Adipocyte (in vitro differentiated cells): ENCODE data around the gene NTSR1.

Experiments
- DNase-seq: peaks from one replicate; pipeline ENCODE4 v3.0.0-alpha.2; 2015; ENCODE audit warnings: low read depth
- H3K27me3 ChIP-seq: replicated peaks from 2 replicates; pipeline ENCODE4 v1.7.0; 2013; ENCODE audit warnings: mild to moderate bottlenecking, low read length, moderate library complexity; ENCODE audit not compliant: control insufficient read depth, insufficient read depth
- H3K36me3 ChIP-seq: 2 replicates; pipeline ENCODE4 v1.7.0; 2013; ENCODE audit warnings: low read length, mild to moderate bottlenecking, moderate library complexity; ENCODE audit not compliant: control insufficient read depth, insufficient read depth, severe bottlenecking
- H3K4me1 ChIP-seq: 2 replicates; pipeline ENCODE4 v1.7.0; 2013; ENCODE audit warnings: mild to moderate bottlenecking, low read length, moderate library complexity; ENCODE audit not compliant: control insufficient read depth, insufficient read depth
- H3K4me3 ChIP-seq: 2 replicates; pipeline ENCODE4 v1.7.0; 2013; ENCODE audit warnings: mild to moderate bottlenecking, low read length, moderate library complexity
- H3K9ac ChIP-seq: 2 replicates; pipeline ENCODE4 v1.7.0; 2013; ENCODE audit warnings: mild to moderate bottlenecking, low read length, moderate library complexity
- H3K9me3 ChIP-seq: 2 replicates; pipeline ENCODE4 v1.7.0; 2013; ENCODE audit warnings: mild to moderate bottlenecking, low read length, moderate library complexity; ENCODE audit not compliant: control insufficient read depth

Gene NTSR1

DNA sequence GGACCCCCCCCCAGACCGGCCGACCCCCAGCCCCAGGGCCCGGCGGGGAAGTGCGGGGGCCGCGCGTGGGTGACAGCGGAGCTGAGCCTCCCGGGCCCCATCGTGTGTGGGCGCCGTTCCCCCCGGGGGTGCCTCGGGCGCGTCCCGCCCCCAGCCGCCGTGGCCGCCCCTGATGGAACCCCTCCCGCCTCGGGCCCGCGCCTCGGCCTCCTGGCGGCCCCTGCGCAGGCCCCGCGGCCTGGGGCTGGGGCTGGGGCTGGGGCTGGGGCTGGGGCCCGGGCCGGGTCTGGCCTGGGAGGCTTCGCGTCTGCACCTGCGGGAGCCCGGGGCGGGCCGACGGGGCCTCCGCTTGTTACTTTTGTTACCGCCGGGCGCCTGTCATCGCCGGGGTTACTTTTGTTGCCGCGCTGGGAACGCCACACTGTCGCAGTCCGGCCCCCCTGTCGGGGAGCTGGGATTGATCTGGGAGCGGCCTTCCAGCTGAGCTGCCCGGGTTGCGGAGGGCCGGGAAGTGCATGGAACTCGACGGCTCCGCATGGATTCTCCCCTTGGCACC is 96.6 kb downstream of the NTSR1 start:
- H3K9ac ChIP-seq, result peak overlapping the region; percentile 87
- peak overlapping the region; percentile 88 for H3K4me3 ChIP-seq
- DNase-seq, result peak; percentile 60
- no peaks in the 10 kb centered on the region for H3K9me3 ChIP-seq
- peaks cover 41% of the 10 kb centered on the region for H3K36me3 ChIP-seq
- peaks cover 15% of the 10 kb centered on the region for H3K4me1 ChIP-seq
- no peaks in the 10 kb centered on the region for H3K27me3 ChIP-seq

- DNase-seq, result peak; percentile 24
- Histone ChIP-seq H3K36me3 (peaks cover 41% of the 10 kb centered on the region), H3K9ac (peak overlapping the region; percentile 87)
Observed at GRCh38 chr20:62805711-62806382, 97.2 kb downstream of the NTSR1 start.

GRCh38 chr20:62806383-62807050 is 97.9 kb downstream of the NTSR1 start:
- no peak for DNase-seq
- H3K4me3 ChIP-seq, result peak overlapping the region; percentile 88
- peak overlapping the region; percentile 87 for H3K9ac ChIP-seq

More at GRCh38 chr20:62805711-62806382, 97.2 kb downstream of the NTSR1 start:
- Histone ChIP-seq H3K27me3 (no peaks in the 10 kb centered on the region), H3K4me3 (peak overlapping the region; percentile 88), H3K9me3 (no peaks in the 10 kb centered on the region), H3K4me1 (peaks cover 15% of the 10 kb centered on the region)

DNA sequence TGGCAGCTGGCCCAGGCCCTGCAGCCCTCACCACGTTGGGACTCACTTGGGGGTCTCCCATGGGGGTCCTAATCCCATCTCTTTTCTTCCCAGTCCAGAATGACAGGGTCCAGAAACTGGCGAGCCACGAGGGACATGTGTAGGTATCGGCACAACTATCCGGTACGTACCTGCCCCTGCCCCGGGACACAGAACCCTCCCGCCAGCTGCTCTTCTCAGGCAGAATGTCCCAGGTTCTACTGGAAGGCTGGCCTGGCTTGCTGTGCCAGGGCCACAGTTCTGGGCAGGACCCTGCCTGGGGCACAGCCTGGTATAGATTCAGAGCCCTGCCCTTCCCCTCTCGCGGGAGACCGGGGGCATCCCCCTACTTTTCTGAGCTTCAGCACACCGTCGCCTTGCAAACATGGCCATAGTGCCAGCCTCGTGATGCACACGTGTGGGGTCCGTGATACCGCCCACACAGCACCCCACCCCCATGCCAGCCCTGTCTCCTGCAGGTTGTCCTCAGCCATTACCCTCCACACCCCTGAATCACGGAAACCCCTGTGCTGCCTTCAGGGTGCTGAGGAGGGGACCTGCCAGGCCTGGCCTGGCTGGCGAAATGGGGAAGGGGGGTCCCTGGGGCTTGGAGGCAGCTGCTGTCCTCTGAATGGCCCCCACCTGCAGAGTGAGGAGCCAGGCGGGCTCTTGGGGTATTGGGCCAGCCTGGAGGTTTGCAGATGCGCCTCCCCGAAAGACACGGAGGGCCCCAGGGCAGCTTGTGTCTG is 99.0 kb downstream of the NTSR1 start:
- Histone ChIP-seq H3K36me3 (peaks cover 53% of the 10 kb centered on the region), H3K4me3 (no peak overlapping the region), H3K4me1 (peaks cover 15% of the 10 kb centered on the region), H3K9ac (peak overlapping the region; percentile 87), H3K9me3 (no peaks in the 10 kb centered on the region), H3K27me3 (no peaks in the 10 kb centered on the region)
- DNase-seq, result no peak

More at GRCh38 chr20:62806383-62807050, 97.9 kb downstream of the NTSR1 start:
- H3K4me1 ChIP-seq, result peaks cover 15% of the 10 kb centered on the region
- no peaks in the 10 kb centered on the region for H3K27me3 ChIP-seq
- H3K36me3 ChIP-seq, result peaks cover 42% of the 10 kb centered on the region
- H3K9me3 ChIP-seq, result no peaks in the 10 kb centered on the region

- DNase-seq, result peak; percentile 85
- no peaks in the 10 kb centered on the region for H3K9me3 ChIP-seq
- peaks cover 56% of the 10 kb centered on the region for H3K36me3 ChIP-seq
- no peaks in the 10 kb centered on the region for H3K27me3 ChIP-seq
- H3K4me3 ChIP-seq, result no peak overlapping the region
- no peak overlapping the region for H3K9ac ChIP-seq
- peaks cover 15% of the 10 kb centered on the region for H3K4me1 ChIP-seq
Observed at GRCh38 chr20:62808211-62808865, 99.7 kb downstream of the NTSR1 start.

GRCh38 chr20:62809530-62810428 is 101.1 kb downstream of the NTSR1 start:
- H3K27me3 ChIP-seq, result no peaks in the 10 kb centered on the region
- peaks cover 15% of the 10 kb centered on the region for H3K4me1 ChIP-seq
- no peak overlapping the region for H3K9ac ChIP-seq
- no peaks in the 10 kb centered on the region for H3K9me3 ChIP-seq
- no peak for DNase-seq
- H3K4me3 ChIP-seq, result no peak overlapping the region
- H3K36me3 ChIP-seq, result peaks cover 61% of the 10 kb centered on the region

GRCh38 chr20:62811320-62811719 is 102.7 kb downstream of the NTSR1 start:
- no peak overlapping the region for H3K9ac ChIP-seq
- peaks cover 61% of the 10 kb centered on the region for H3K36me3 ChIP-seq
- H3K4me1 ChIP-seq, result peaks cover 23% of the 10 kb centered on the region
- no peak for DNase-seq
- H3K4me3 ChIP-seq, result no peak overlapping the region
- H3K9me3 ChIP-seq, result no peaks in the 10 kb centered on the region
- H3K27me3 ChIP-seq, result no peaks in the 10 kb centered on the region

DNA sequence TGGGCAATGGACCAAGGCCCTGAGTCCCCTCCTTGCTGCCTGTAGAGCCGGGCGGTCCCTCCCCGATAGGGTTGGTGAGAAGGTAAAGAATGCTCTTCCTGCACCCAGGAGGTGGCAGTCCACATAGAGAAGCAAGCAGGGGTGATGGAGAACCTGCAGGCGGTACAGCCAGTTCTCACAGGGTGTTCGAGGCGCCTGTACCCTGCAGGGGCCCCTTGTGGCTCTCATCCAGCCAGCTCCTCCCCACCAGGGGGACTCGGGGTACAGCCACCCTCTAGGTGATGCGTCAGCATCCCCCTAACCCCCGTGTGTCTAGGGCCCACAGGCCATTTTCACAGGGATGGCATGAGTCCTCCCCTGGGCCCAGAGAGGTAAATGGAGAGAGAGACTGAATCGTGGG is 103.1 kb downstream of the NTSR1 start:
- Histone ChIP-seq H3K27me3 (no peaks in the 10 kb centered on the region), H3K4me3 (no peak overlapping the region), H3K9ac (no peak overlapping the region), H3K36me3 (peaks cover 61% of the 10 kb centered on the region), H3K9me3 (no peaks in the 10 kb centered on the region), H3K4me1 (peaks cover 22% of the 10 kb centered on the region)
- no peak for DNase-seq
